ENCODE data around the gene APLNR. TPM values are rescaled to one million over a fixed set of nuclear protein-coding genes. Genes with fewer than 3 reads are reported as not detected.

APLNR gene
- polyA plus RNA-seq, 2 of the 4 experiments (the other 2 are of a cell fraction) = 0.08 to 0.14 TPM

Other genes with a start within 250 kb of the APLNR start
- not detected in 2 replicates for gene OR5AK2, start 248.3 kb downstream of the APLNR start, polyA plus RNA-seq (2011; rRNA removed)
- not detected in 3 replicates for gene OR5AK2, start 248.3 kb downstream of the APLNR start, polyA plus RNA-seq (2017; fragmentation: RNase III; extraction: RNeasy Plus Mini Kit Qiagen cat#74134 plus additional on column Dnase treatment)
- 0.04 TPM in 1 of 2 replicates, not detected in the other for gene LRRC55, start 55.3 kb downstream of the APLNR start, polyA plus RNA-seq (2011; rRNA removed)
- gene LRRC55, start 55.3 kb downstream of the APLNR start, polyA plus RNA-seq (2017; fragmentation: RNase III; extraction: RNeasy Plus Mini Kit Qiagen cat#74134 plus additional on column Dnase treatment) = 0.01 TPM in 1 of 3 replicates, not detected in the others
- 35.0 and 36.5 TPM in 2 replicates for gene TNKS1BP1, start 87.7 kb upstream of the APLNR start, polyA plus RNA-seq (2011; rRNA removed)
- gene TNKS1BP1, start 87.7 kb upstream of the APLNR start, polyA plus RNA-seq (2017; fragmentation: RNase III; extraction: RNeasy Plus Mini Kit Qiagen cat#74134 plus additional on column Dnase treatment) = 46.2 to 54.5 TPM (median 53.1 TPM) in 3 replicates
- 282 and 288 TPM in 2 replicates for gene SSRP1, start 98.6 kb upstream of the APLNR start, polyA plus RNA-seq (2011; rRNA removed)
- gene SSRP1, start 98.6 kb upstream of the APLNR start, polyA plus RNA-seq (2017; fragmentation: RNase III; extraction: RNeasy Plus Mini Kit Qiagen cat#74134 plus additional on column Dnase treatment) = 323 to 357 TPM (median 335 TPM) in 3 replicates
- gene P2RX3, start 101.1 kb upstream of the APLNR start, polyA plus RNA-seq (2011; rRNA removed) = 0.36 and 0.37 TPM in 2 replicates
- gene P2RX3, start 101.1 kb upstream of the APLNR start, polyA plus RNA-seq (2017; fragmentation: RNase III; extraction: RNeasy Plus Mini Kit Qiagen cat#74134 plus additional on column Dnase treatment) = 0.05 to 0.17 TPM in 2 of 3 replicates, not detected in the other
- gene PRG3, start 143.9 kb upstream of the APLNR start, polyA plus RNA-seq (2011; rRNA removed) = not detected in 2 replicates
- not detected in 3 replicates for gene PRG3, start 143.9 kb upstream of the APLNR start, polyA plus RNA-seq (2017; fragmentation: RNase III; extraction: RNeasy Plus Mini Kit Qiagen cat#74134 plus additional on column Dnase treatment)
- not detected in 2 replicates for gene PRG2, start 153.4 kb upstream of the APLNR start, polyA plus RNA-seq (2011; rRNA removed)
- not detected in 3 replicates for gene PRG2, start 153.4 kb upstream of the APLNR start, polyA plus RNA-seq (2017; fragmentation: RNase III; extraction: RNeasy Plus Mini Kit Qiagen cat#74134 plus additional on column Dnase treatment)
- 0.30 TPM in 2 replicates for gene SLC43A3, start 189.9 kb upstream of the APLNR start, polyA plus RNA-seq (2011; rRNA removed)
- 0.12 to 0.22 TPM (median 0.13 TPM) in 3 replicates for gene SLC43A3, start 189.9 kb upstream of the APLNR start, polyA plus RNA-seq (2017; fragmentation: RNase III; extraction: RNeasy Plus Mini Kit Qiagen cat#74134 plus additional on column Dnase treatment)
- gene RTN4RL2, start 223.3 kb upstream of the APLNR start, polyA plus RNA-seq (2011; rRNA removed) = 9.2 and 10.6 TPM in 2 replicates
- 23.7 to 27.4 TPM (median 25.8 TPM) in 3 replicates for gene RTN4RL2, start 223.3 kb upstream of the APLNR start, polyA plus RNA-seq (2017; fragmentation: RNase III; extraction: RNeasy Plus Mini Kit Qiagen cat#74134 plus additional on column Dnase treatment)

Measured in A549 (cell line).